BLaER1 treated with 17β-estradiol and CSF1 and Interleukin-3, amounts not matched to agents 10 nM and 100 nM (cell line): ENCODE measurements around the gene ITGB2.

Source experiments
- H3K27ac ChIP-seq, 11 experiments: shearing (Covaris generic); formaldehyde crosslinking; 2 replicates each; pipeline ENCODE4 v1.8.1; 2022
- H3K27me3 ChIP-seq, 11 experiments: shearing (Covaris generic); formaldehyde crosslinking; 2 replicates each; pipeline ENCODE4 v1.8.1; 2022
- H3K36me3 ChIP-seq, 11 experiments: shearing (Covaris generic); formaldehyde crosslinking; 2 replicates each; pipeline ENCODE4 v1.8.1; 2022
- H3K4me1 ChIP-seq, 10 experiments: shearing (Covaris generic); formaldehyde crosslinking; 2 replicates each; pipeline ENCODE4 v1.8.1; 2022
- H3K4me2 ChIP-seq, 11 experiments: shearing (Covaris generic); formaldehyde crosslinking; 2 replicates each; pipeline ENCODE4 v1.8.1; 2022
- H3K4me3 ChIP-seq, 10 experiments: shearing (Covaris generic); formaldehyde crosslinking; 2 replicates each; pipeline ENCODE4 v1.8.1; 2022
- H3K9ac ChIP-seq, 11 experiments: shearing (Covaris generic); formaldehyde crosslinking; 2 replicates each; pipeline ENCODE4 v1.8.1; 2022
- H3K9me3 ChIP-seq, 11 experiments: shearing (Covaris generic); formaldehyde crosslinking; replicated peaks in 1 of 11; 2 replicates each; pipeline ENCODE4 v1.8.1; 2022
- H4K20me1 ChIP-seq, 11 experiments: shearing (Covaris generic); formaldehyde crosslinking; 2 replicates each; pipeline ENCODE4 v1.8.1; 2022
- Cebpa-rat ChIP-seq, 11 experiments: shearing (Covaris generic); IDR thresholded peaks; 2 replicates each; pipeline ENCODE4 v1.8.1; 2022

The ITGB2 gene

DNA sequence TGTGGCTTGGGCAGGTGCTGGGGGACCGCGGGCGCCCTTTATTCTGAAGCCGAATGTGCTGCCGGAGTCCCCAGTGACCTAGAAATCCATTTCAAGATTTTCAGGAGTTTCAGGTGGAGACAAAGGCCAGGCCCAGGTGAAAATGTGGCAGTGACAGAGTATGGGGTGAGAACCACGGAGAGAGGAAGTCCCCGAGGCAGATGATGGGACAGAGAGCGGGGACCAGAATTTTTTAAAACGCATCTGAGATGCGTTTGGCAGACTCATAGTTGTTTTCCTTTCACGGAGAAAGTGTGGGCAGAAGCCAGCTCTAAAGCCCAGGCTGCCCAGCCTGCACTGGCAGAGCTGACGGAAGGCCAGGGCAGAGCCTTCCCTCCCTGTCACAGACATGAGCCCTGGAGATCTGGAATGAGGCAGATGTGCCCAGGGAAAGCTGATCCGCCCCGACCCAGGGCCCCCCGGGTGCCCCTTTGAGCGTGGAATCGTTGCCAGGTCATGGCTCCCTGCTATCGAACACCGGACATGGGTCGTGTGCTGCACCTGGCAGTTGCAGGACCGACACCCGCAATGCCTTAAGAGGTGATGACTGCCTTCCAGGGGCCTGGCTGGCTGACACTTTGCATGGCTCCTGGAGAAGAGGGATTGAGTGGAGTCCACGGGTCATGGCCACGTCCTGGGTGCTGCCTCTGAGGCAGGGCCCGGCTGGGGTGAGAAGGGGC lies 12.7 kb upstream of the ITGB2 start:
- peaks cover 53 to 80% (median 75%) of the 10 kb centered on the region in 10 experiments for H3K4me1 ChIP-seq
- peaks cover 0 to 35% (median 13%) of the 10 kb centered on the region in 11 experiments; a peak in 11 of 22 replicates for H3K27me3 ChIP-seq
- peak overlapping the region; percentile 94 to 100 (median 98) for H3K4me2 ChIP-seq
- peaks cover 0 to 50% (median 14%) of the 10 kb centered on the region in 11 experiments; a peak in 12 of 22 replicates for H3K36me3 ChIP-seq
- TF ChIP-seq Cebpa-rat (IDR thresholded peaks at IDR 0.05): no peak
- H3K4me3 ChIP-seq: peak overlapping the region; percentile 48 to 99 (median 74); a peak in 19 of 20 replicates
- peak overlapping the region; percentile 91 to 99 (median 94) for H3K9ac ChIP-seq
- H4K20me1 ChIP-seq: peaks cover 0 to 59% (median 30%) of the 10 kb centered on the region in 11 experiments; a peak in 18 of 22 replicates
- H3K9me3 ChIP-seq: peaks cover 0 to 4% (median 0%) of the 10 kb centered on the region in 11 experiments; a peak in 1 of 22 replicates
- H3K27ac ChIP-seq: peak overlapping the region; percentile 91 to 100 (median 98)

DNA sequence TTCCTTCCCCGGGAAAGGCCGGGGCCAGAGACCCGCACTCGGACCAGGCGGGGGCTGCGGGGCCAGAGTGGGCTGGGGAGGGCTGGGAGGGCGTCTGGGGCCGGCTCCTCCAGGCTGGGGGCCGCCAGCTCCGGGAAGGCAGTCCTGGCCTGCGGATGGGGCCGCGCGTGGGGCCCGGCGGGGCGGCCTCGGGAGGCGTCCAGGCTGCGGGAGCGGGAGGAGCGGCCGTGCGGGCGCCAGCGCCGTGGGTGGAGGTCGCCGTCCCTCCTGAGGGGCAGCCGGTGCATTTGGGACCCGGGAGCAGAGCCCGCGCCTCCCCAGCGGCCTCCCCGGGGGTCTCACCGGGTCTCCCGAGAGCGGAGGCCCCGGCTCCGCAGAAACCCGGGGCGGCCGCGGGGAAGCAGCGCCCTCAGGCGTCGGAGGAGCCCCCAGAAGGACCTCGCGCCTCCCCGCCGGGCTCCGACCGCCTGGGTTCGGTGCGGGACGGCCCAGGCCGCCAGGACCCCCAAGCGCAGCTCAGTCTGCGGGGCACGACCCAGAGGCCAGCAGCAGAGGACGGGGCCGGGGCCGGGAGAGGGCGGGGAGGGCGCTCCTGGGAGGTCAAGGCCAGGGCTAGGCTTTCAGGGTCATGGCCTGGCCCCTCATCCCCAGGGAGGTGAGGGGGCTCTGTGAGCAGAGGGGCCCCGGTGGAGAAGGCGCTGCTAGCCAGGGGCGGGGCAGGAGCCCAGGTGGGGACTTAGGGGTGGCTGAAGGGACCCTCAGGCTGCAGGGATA lies 11.9 kb upstream of the ITGB2 start:
- peaks cover 61 to 87% (median 74%) of the 10 kb centered on the region in 10 experiments for H3K4me1 ChIP-seq
- H3K4me3 ChIP-seq: peak overlapping the region; percentile 48 to 99 (median 74)
- TF ChIP-seq Cebpa-rat (IDR thresholded peaks at IDR 0.05): no peak
- peak overlapping the region; percentile 91 to 99 (median 94) for H3K9ac ChIP-seq
- H3K27ac ChIP-seq: peak overlapping the region; percentile 91 to 100 (median 98)
- peak overlapping the region; percentile 94 to 100 (median 98) for H3K4me2 ChIP-seq
- peaks cover 0 to 51% (median 30%) of the 10 kb centered on the region in 11 experiments; a peak in 18 of 22 replicates for H4K20me1 ChIP-seq
- H3K36me3 ChIP-seq: peaks cover 0 to 50% (median 14%) of the 10 kb centered on the region in 11 experiments; a peak in 12 of 22 replicates
- peaks cover 0 to 4% (median 0%) of the 10 kb centered on the region in 11 experiments; a peak in 1 of 22 replicates for H3K9me3 ChIP-seq
- H3K27me3 ChIP-seq: peaks cover 0 to 35% (median 13%) of the 10 kb centered on the region in 11 experiments; a peak in 11 of 22 replicates

DNA sequence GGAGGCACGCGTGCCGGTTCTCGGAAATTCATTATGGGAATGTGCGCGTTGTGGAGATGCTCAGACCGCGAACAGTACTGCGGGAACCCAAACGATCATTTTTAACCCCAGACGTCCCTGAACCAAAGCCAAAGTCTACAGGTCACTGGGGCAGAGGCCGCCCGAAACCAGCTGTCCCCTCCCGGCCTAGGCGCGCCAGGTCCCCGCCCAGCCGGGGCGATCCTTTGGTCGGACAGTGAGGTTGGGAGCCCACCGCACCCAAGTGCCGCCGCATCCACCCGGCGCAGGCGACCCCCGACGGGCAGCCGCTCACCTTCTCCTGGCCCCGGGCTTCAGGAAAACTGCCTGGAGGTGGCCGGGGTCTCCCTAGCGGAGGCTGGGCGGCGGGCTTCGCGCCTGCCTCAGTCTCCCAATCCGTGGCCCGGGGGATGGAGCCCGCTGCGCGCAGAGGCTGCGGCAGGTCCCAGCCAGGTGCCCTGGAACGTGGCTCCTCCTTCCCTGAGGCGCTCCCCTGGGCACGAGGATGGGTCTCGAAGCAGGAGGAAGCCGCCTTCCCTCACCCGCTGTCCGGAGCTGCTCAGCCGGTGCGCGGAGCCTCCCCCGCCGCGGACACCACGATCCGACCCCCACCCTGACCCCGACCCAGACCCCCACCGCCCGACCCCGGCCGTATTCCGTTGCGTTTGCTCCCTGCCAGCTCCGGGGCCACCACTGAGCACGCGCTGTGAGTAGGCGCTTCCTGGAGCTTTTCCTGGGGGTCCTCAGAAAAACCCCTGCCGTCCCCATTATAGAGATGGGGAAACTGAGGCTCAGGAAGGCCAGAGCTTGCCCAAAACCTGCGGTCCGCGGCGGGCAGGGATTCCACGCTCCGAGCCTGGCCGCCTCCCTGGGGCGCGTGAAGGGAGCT lies 11.1 kb upstream of the ITGB2 start:
- peaks cover 0 to 4% (median 0%) of the 10 kb centered on the region in 11 experiments; a peak in 1 of 22 replicates for H3K9me3 ChIP-seq
- peak overlapping the region; percentile 91 to 100 (median 98) for H3K27ac ChIP-seq
- peak overlapping the region; percentile 91 to 99 (median 94) for H3K9ac ChIP-seq
- TF ChIP-seq Cebpa-rat (IDR thresholded peaks at IDR 0.05): peak in 2 of 11 experiments; percentile 0 to 7; a peak in 3 of 22 replicates
- peaks cover 0 to 43% (median 30%) of the 10 kb centered on the region in 11 experiments; a peak in 18 of 22 replicates for H4K20me1 ChIP-seq
- peaks cover 0 to 35% (median 13%) of the 10 kb centered on the region in 11 experiments; a peak in 11 of 22 replicates for H3K27me3 ChIP-seq
- peaks cover 66 to 95% (median 78%) of the 10 kb centered on the region in 10 experiments for H3K4me1 ChIP-seq
- H3K4me2 ChIP-seq: peak overlapping the region; percentile 94 to 100 (median 98)
- H3K4me3 ChIP-seq: peak overlapping the region; percentile 48 to 99 (median 74)
- peaks cover 0 to 49% (median 14%) of the 10 kb centered on the region in 11 experiments; a peak in 12 of 22 replicates for H3K36me3 ChIP-seq

DNA sequence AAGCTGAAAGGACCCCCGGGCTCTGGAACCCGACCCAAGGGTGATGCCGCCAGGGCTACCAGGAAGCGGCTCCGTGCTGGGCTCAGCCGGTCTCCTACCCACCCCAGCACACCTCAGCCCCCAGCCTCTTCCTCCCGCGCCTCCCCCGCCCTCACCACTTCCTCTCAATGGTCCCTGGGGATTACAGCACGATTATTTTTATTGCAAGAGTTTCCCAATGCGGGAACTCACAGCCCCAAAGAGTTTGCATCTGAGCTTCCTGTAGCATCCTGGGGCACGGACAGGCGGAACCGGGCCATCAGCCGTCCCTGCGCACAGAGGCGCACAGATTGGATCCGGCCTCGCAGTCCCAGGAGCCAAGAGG lies 10.4 kb upstream of the ITGB2 start:
- Histone ChIP-seq H3K9ac (peak overlapping the region; percentile 91 to 99 (median 94)), H3K9me3 (peaks cover 0 to 4% (median 0%) of the 10 kb centered on the region in 11 experiments; a peak in 1 of 22 replicates), H3K36me3 (peaks cover 0 to 43% (median 14%) of the 10 kb centered on the region in 11 experiments; a peak in 12 of 22 replicates), H3K27ac (peak overlapping the region; percentile 91 to 100 (median 98)), H3K4me1 (peaks cover 66 to 100% (median 81%) of the 10 kb centered on the region in 10 experiments), H3K4me3 (peak overlapping the region; percentile 48 to 99 (median 74); a peak in 19 of 20 replicates), H3K27me3 (peaks cover 0 to 35% (median 13%) of the 10 kb centered on the region in 11 experiments; a peak in 11 of 22 replicates), H4K20me1 (peaks cover 0 to 36% (median 28%) of the 10 kb centered on the region in 11 experiments; a peak in 18 of 22 replicates), H3K4me2 (peak overlapping the region; percentile 94 to 100 (median 98))
- peak; percentile 5 to 98 (median 93); a peak in 19 of 22 replicates for TF ChIP-seq Cebpa-rat (IDR thresholded peaks at IDR 0.05)

DNA sequence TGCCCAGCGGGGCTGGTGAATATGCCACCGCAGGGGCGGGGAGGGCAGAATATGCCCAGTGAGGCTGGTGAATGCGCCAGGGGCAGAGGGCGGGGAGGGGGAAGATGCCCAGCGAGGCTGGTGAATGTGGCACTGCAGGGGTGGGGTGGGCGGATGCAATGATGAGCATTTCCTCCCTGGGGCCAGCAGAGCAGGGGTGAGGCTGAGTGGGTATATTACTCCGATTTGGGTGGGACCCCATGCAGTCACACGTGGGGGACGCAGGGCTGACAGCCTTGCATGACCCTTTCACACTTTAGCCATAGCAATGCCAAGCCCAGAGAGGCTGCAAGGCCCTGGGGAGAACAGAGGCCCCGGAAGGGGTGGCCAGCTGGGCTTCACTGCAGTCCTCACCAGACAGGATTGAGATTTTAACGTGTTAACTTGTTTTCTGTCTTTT lies 9.9 kb upstream of the ITGB2 start:
- peak overlapping the region; percentile 18 to 99 (median 74); a peak in 16 of 20 replicates for H3K4me3 ChIP-seq
- H4K20me1 ChIP-seq: peaks cover 0 to 31% (median 24%) of the 10 kb centered on the region in 11 experiments; a peak in 18 of 22 replicates
- H3K9ac ChIP-seq: peak overlapping the region; percentile 91 to 99 (median 94); a peak in 21 of 22 replicates
- peak overlapping the region; percentile 91 to 100 (median 98) for H3K27ac ChIP-seq
- TF ChIP-seq Cebpa-rat (IDR thresholded peaks at IDR 0.05): no peak
- H3K27me3 ChIP-seq: peaks cover 0 to 35% (median 13%) of the 10 kb centered on the region in 11 experiments; a peak in 11 of 22 replicates
- H3K9me3 ChIP-seq: peaks cover 0 to 4% (median 0%) of the 10 kb centered on the region in 11 experiments; a peak in 1 of 22 replicates
- H3K36me3 ChIP-seq: peaks cover 0 to 38% (median 14%) of the 10 kb centered on the region in 11 experiments; a peak in 12 of 22 replicates
- peak overlapping the region; percentile 94 to 100 (median 98) for H3K4me2 ChIP-seq
- H3K4me1 ChIP-seq: peaks cover 66 to 100% (median 82%) of the 10 kb centered on the region in 10 experiments

DNA sequence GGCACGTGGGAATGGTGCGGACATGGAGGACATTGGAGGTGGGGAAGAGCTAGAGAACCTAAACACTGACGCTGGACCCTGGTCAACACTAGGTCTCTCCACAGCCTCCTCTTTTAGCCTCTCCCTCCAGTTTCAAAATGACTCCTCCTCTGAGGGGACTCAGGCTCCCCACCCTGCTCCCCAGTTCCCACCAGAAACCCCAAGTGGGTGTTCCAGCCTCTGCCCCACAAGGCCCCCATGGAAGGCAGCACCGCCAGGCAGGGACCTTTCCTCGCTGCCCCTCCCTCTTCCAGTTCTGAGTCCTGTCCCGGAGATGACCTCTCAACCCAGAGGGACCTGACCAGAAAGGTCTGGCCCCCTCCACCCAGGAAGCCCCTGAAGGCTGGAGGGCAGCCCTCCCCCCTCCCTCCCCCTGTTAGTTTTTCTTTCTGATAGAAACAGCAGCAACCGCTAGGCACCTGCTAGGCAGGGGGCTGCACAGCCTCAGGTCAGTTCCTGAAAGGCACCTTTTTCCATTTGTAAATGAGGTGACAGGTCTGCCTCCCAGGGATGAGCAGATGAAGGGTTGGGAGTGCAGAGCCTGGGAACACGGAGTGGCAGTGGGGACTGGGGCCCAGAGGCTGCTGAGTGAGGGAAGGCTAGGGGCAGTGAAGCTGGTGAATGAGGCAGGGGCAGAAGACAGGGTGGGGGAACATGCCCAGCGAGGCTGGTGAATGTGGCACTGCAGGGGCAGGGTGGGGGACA lies 9.3 kb upstream of the ITGB2 start:
- Histone ChIP-seq H3K4me2 (peak overlapping the region; percentile 94 to 100 (median 98)), H3K36me3 (peaks cover 0 to 32% (median 11%) of the 10 kb centered on the region in 11 experiments; a peak in 12 of 22 replicates), H3K27me3 (peaks cover 0 to 34% (median 13%) of the 10 kb centered on the region in 11 experiments; a peak in 11 of 22 replicates), H3K27ac (peak overlapping the region; percentile 48 to 100 (median 98)), H4K20me1 (peaks cover 0 to 25% (median 19%) of the 10 kb centered on the region in 11 experiments; a peak in 17 of 22 replicates), H3K4me1 (peaks cover 63 to 100% (median 81%) of the 10 kb centered on the region in 10 experiments), H3K4me3 (peak overlapping the region in 6 of 10 experiments; percentile 9 to 99 (median 84); a peak in 13 of 20 replicates), H3K9ac (peak overlapping the region; percentile 45 to 99 (median 94); a peak in 21 of 22 replicates), H3K9me3 (peaks cover 0 to 4% (median 0%) of the 10 kb centered on the region in 11 experiments; a peak in 1 of 22 replicates)
- no peak for TF ChIP-seq Cebpa-rat (IDR thresholded peaks at IDR 0.05)
